GM18526 (cell line): ENCODE data around the gene GPC5.

Experiments
- POLR2A ChIP-seq: IDR thresholded peaks from 3 replicates; pipeline ENCODE4 v1.6.1; 2011; ENCODE audit not compliant: insufficient read length; ENCODE audit errors: extremely low read depth

GPC5 gene

DNA sequence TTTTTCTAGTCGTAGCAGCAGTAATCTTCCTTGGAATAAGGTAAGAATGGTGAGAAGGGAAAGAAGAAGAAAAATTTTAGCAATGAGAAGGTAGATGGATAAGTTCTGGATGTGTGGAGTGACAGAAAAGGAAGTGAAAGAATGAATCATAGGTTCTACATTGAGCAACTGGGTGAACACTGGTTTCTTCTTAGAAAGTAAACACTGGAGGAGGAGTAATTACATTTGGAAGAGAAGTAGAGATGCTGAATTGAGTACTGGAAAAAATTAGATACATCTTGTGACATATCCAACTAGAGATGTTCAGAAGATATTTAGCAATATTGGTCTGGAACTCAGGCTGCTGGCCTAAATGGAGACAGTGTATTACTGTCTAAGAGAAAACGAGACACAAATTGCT, 148.5 kb downstream of the GPC5 start:
- no peak for TF ChIP-seq POLR2A

DNA sequence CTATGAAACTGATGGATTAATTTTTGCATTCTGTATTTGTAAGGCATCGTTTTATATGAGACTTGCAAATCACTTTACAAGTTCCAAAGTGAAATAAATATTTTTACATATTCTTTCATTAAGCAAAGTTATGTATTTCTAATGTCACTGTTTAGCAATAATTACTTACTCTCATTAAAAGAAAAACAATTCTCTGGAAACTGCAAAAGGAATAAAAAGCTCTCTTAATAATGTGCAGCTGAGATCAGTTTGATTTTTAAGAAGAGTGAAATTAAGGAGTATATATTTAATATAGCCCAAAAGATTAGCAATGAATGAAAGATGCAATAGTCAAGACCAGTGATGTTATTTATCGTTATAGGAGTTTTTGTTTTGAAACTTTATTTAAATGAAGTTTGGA, 155.2 kb downstream of the GPC5 start:
- no peak for TF ChIP-seq POLR2A

- no peak for TF ChIP-seq POLR2A
Measured at GRCh38 chr13:91554101-91554500, 155.7 kb downstream of the GPC5 start.

GRCh38 chr13:91557328-91558090, 159.1 kb downstream of the GPC5 start:
- no peak for TF ChIP-seq POLR2A

DNA sequence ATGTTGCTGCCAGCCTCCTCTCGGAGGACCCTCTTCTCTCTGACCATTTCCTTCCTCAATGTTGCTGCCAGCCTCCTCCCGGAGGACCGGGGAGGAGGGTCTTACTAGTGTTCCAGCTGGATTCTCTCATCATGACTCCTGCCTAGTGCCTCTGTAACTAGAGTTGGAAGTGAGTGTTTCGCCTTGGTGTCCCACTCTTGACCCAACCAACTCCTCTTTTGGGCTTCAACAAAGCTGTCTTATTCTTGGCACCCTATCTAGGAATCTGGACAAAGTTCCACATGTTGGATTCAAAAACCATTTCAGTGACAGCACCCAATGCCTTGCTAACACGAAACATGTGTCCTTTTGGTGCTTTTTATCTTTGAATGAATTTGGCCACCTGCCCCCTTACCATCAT, 165.4 kb downstream of the GPC5 start:
- no peak for TF ChIP-seq POLR2A

GRCh38 chr13:91564396-91564795, 166.0 kb downstream of the GPC5 start:
- no peak for TF ChIP-seq POLR2A

DNA sequence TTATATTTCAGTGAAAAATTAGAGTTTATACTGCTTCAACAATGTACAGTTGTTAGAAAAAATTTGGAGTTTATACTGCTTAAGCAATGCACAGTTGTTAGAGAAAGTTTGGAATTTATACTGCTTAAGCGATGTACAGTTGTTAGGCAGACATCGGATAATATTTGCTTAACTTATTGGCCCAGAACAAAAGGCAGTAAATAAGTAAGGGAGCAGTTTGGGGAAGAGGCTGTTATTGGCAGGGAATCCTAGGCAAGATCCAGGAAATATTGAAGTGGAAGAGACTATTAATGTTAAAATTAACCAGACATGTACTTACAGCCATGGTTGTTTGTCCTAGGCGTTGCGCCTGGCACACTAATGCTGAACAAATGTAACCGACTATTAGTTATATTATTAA, 166.9 kb downstream of the GPC5 start:
- no peak for TF ChIP-seq POLR2A

DNA sequence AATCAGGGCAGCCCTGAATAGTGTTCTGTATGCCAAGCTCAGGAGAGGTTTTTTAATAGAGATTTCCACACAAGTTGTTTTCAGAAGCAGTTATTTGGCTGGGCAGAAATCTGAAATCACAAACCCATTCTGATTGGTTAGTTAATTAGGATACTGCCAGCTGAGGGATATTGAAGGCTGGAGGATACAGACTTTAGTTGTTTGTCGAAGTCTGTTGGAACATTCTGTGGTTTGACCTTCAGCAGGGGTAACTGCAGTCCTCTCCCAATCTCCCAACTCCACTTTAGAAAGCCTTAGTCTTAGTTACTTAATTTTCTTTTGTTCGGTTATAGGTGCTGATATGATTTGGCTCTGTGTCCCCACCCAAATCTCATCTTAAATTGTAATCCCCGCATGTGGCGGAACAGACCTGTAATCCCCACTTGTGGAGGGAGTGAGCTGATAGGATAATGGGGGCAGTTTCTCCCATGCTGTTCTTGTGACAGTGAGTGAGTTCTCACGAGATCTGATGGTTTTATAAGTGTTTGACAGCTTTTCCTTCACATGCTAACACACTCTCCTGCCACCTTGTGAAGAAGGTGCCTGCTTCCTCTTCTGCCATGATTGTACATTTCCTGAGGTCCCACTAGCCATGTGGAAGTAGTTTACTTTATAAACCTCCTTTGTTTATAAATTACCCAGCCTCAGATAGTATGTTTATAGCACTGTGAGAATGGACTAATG, 169.2 kb downstream of the GPC5 start:
- TF ChIP-seq POLR2A: no peak

DNA sequence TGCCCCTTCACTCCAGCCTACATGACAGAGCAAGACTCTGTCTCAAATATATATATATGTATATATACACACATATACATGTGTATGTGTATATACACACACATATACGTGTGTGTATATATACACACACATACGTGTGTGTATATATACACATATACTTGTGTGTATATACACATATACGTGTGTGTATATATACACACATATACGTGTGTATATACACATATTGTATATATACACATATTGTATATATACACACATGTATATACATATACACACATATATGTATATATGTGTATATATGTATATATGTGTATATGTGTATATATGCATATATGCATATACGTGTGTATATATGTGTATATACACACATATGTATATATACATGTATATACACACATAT, 173.3 kb downstream of the GPC5 start:
- TF ChIP-seq POLR2A: no peak

- TF ChIP-seq POLR2A: no peak
Measured at GRCh38 chr13:91572439-91572838, 174.0 kb downstream of the GPC5 start.

DNA sequence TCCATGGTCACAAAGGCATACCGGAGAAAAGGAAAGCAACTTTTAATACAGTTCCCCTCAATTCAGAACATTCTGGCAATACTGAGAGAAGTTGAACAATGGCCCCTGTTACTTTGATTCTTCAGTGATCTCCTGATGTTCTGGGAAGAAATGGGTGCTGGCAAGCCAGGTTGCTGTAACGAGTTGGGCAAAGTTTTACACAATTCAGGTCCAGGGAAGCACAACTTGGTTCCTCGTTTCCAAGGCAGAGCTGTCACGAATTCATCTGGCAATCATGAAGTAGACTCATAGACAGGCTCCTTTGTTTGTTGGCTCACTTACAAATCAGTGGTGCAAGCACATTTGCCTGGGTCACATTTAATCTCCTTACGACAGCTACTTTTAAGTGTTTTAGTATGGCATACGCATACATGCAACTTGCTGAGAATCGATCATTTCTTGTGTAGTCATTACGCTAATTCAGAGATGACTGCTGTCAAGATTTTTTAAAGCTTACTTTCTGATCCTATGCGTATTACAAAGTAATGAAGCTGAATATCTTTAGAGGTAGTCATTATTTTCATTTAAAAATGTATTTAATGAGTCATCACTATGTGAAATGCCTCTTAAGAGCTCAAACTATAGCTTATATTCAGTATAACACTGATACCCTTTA, 174.7 kb downstream of the GPC5 start:
- TF ChIP-seq POLR2A: no peak

- TF ChIP-seq POLR2A: no peak
Measured at GRCh38 chr13:91574766-91575165, 176.3 kb downstream of the GPC5 start.

DNA sequence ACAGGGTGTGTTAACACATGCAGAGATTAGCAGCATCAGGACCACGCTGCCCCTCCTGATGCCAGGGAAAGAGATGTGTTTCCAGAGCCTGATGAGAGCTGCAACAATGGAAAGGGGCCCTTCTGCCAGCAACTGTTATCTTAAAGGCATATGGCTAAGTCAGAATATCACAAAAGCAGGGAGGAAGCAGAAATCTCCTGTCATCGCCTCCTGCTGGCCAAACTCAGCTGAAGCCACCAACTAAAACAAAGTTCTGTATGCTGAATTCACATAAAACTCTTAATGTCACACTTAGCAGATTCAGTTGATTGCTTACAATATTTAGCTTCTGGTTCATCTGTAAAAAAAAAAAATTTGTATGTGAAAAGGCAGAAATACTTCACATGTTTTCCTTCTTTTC, 178.2 kb downstream of the GPC5 start:
- TF ChIP-seq POLR2A: no peak

DNA sequence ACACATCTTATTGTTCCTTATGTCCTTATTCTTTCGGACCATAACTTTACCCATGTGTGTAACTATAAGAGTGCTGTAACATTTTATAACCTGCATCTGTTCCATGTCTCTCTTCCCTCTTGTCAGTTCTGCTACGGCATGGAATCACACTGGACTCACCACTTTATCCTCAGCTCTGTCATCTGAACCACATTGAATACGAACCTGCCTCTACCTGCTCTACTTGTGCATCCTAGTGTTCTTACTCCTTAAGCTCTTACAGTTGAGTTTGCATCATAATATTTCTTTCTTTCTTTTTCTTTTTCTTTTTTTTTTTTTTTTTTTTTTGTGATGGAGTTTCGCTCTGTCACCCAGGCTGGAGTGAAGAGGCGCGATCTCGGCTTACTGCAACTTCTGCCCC, 180.9 kb downstream of the GPC5 start:
- TF ChIP-seq POLR2A: no peak

DNA sequence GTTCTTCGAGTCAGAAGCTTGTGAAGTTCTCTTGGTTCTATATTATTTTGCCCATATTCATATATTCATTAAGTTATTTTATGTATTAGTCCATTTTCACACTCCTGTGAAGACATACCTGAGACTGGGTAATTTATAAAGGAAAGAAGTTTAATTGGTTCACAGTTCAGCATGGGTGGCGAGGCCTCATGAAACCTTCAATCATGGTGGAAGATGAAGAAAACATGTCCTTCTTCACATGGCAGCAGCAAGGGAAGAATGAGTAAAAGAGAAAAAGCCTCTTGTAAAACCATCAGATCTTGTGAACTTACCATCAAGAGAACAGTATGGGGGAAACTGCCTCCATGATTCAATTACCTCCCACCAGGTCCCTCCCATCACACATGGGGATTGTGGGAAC, 182.3 kb downstream of the GPC5 start:
- TF ChIP-seq POLR2A: no peak

GRCh38 chr13:91586609-91587008, 188.2 kb downstream of the GPC5 start:
- no peak for TF ChIP-seq POLR2A
